ENCODE results near the gene ZNF879. TPM values are rescaled to one million over a fixed set of nuclear protein-coding genes. Genes with fewer than 3 reads are reported as not detected.

The ZNF879 gene
- total RNA-seq, 1 donor from 2014 or later: 4.4 TPM

DNA sequence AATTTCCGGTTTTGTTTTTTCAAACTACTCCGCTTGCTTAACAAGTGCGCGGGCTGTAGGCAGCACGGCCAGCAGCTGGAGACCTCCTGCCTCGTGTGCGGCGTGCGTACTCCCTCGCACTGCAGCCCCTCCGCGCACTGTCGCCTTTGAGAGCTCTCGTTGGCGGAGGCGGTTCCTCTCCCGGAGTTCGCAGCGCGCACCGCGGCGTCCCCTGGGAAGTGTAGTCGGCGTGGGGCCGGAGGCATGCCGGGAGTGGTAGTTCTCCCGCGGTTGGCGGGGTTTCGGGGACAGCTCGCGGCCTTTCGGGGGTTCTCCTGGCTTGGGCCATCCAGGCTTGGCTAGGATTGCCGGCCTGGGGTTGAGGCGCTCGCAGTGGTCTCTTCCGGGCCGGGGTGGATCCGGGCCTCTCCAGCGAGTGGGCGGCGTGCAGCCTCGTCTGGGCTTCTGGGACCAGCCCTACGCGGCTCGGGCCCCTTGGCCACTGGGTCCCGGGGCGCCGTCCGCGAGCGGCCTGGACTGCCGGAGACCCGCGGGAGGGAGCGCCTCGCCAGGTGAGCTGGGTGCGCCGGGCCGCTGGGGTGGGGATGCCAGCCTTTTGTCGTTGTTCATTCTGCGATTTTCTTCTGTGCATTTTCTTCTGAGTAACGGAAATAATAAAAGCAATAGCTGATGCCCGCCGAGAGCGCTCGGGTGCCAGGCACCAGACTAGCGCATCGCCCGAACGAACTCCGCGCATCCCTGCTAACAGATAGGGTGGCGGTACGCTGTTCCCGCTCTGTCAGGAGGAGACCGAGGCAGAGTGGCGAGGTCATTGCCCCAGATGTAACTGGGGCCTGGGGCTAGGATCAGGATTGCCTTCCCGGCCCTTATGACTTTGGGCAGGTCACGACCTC, 36.8 kb downstream of the ZNF879 start, which contains the start of gene ZNF354C:
Gene ZNF354C (plus strand): TSS at position 258 of the 893 bp plus-strand sequence. CDS start 1,696 bp downstream, outside the sequence.
- TF ChIP-seq, protein P1, sequence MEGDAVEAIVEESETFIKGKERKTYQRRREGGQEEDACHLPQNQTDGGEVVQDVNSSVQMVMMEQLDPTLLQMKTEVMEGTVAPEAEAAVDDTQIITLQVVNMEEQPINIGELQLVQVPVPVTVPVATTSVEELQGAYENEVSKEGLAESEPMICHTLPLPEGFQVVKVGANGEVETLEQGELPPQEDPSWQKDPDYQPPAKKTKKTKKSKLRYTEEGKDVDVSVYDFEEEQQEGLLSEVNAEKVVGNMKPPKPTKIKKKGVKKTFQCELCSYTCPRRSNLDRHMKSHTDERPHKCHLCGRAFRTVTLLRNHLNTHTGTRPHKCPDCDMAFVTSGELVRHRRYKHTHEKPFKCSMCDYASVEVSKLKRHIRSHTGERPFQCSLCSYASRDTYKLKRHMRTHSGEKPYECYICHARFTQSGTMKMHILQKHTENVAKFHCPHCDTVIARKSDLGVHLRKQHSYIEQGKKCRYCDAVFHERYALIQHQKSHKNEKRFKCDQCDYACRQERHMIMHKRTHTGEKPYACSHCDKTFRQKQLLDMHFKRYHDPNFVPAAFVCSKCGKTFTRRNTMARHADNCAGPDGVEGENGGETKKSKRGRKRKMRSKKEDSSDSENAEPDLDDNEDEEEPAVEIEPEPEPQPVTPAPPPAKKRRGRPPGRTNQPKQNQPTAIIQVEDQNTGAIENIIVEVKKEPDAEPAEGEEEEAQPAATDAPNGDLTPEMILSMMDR (IDR thresholded peaks at IDR 0.05; ENCODE audit: insufficient read depth, low read length, poor library complexity, severe bottlenecking): no peak
- peak within 1 kb of the TSS; percentile 65 for H3K4me3 ChIP-seq (ENCODE audit: low read depth, low read length)
- peak; percentile 42 for DNase-seq (ENCODE audit: low read depth)
- no peaks in the 10 kb centered on the region for H3K27me3 ChIP-seq (ENCODE audit: control insufficient read depth, insufficient read depth, low read length)
- no peaks in the 10 kb centered on the region for H3K36me3 ChIP-seq (ENCODE audit: control insufficient read depth, insufficient read depth, low read length)

DNA sequence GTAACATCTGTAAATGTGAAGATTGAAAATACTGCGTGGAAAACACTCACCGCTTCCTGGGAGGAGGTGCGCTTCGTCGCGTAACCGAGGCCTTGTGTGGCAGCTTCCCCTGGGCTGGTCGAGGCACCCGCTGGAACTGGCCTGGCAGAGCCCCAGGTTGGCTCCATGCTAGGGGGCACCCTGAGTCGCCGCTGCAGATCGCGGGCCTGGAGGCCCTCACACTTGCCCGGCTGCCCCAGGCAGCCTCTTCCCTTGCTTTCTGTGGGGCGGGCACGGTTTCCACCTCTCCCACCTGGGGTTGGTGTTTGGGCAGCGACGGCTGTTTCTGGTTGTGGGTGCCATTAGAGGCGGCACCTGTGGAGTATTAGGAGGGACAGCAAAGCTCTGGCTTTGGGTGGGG, 37.4 kb downstream of the ZNF879 start:
- peak overlapping the region; percentile 65 for H3K4me3 ChIP-seq (ENCODE audit: low read depth, low read length)
- DNase-seq (ENCODE audit: low read depth): no peak

DNA sequence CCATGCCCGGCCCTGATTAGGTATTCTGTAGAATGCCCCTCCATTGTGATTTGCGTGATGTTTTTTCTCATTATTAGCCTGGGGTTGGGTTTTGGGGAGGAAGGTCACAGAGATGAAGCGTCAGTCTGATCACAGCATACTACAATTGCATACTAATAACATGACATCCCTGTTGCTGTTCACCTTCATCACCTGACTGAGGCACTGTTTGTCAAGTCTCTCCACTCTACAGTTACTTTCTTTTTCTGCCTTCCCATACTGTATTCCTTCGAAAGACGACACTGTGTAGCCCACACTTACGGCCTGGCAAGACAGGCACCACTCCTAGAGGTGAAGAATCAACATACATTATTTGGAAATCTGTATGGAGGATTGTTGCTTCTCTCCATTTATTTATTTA, 42.1 kb downstream of the ZNF879 start:
- Histone ChIP-seq H3K36me3 (ENCODE audit: control insufficient read depth, insufficient read depth, low read length) (peaks cover 2% of the 10 kb centered on the region), H3K4me3 (ENCODE audit: low read depth, low read length) (no peak overlapping the region)
- no peak for DNase-seq (ENCODE audit: low read depth)

More for the DNA sequence above, 37.4 kb downstream of the ZNF879 start:
- TF ChIP-seq, protein P1 (IDR thresholded peaks at IDR 0.05; ENCODE audit: insufficient read depth, low read length, poor library complexity, severe bottlenecking): no peak
- no peaks in the 10 kb centered on the region for H3K27me3 ChIP-seq (ENCODE audit: control insufficient read depth, insufficient read depth, low read length)
- no peaks in the 10 kb centered on the region for H3K36me3 ChIP-seq (ENCODE audit: control insufficient read depth, insufficient read depth, low read length)

DNA sequence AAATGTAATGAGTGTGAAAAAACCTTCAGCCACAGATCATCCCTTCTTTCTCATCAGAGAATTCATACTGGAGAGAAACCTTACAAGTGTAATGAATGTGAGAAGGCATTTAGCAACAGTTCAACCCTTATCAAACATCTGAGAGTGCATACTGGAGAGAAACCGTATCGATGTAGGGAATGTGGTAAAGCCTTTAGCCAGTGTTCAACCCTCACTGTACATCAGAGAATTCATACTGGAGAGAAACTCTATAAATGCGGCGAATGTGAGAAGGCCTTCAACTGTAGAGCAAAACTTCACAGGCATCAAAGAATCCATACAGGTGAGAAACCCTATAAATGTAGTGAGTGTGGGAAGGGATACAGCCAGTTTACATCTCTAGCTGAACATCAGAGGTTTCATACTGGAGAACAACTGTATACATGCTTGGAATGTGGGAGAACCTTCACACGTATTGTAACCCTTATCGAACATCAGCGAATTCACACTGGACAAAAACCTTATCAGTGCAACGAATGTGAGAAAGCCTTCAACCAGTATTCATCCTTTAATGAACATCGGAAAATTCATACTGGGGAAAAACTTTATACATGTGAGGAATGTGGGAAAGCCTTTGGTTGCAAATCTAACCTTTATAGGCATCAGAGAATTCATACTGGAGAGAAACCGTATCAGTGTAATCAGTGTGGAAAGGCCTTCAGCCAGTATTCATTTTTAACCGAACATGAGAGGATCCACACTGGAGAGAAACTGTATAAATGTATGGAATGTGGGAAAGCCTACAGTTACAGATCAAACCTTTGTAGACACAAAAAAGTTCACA, 55.8 kb downstream of the ZNF879 start:
- Histone ChIP-seq H3K4me3 (ENCODE audit: low read depth, low read length) (no peak overlapping the region), H3K27me3 (ENCODE audit: control insufficient read depth, insufficient read depth, low read length) (no peaks in the 10 kb centered on the region), H3K36me3 (ENCODE audit: control insufficient read depth, insufficient read depth, low read length) (no peaks in the 10 kb centered on the region)
- DNase-seq (ENCODE audit: low read depth): no peak
- TF ChIP-seq, protein P1 (IDR thresholded peaks at IDR 0.05; ENCODE audit: insufficient read depth, low read length, poor library complexity, severe bottlenecking): no peak

More for the DNA sequence above, 42.1 kb downstream of the ZNF879 start:
- H3K27me3 ChIP-seq (ENCODE audit: control insufficient read depth, insufficient read depth, low read length): no peaks in the 10 kb centered on the region
- TF ChIP-seq, protein P1 (IDR thresholded peaks at IDR 0.05; ENCODE audit: insufficient read depth, low read length, poor library complexity, severe bottlenecking): no peak

DNA sequence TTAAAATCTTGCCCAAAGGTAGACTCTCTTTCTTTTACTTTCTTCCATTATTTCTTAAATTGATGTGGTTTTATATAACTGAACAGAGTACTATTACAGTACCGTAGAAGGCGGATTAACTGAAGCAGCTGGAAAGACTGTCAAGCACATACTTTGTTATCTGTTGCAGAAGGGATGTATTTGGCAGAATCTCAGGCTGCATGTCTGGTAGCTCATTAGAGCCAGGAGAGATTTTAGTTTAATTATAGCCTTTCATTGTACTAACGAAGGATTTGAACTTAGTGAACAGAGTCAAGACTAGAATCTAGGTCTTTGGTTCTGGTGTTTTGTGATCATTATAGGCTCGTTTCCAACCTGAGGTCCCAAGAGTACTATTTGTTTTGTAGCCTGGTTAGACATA, 57.1 kb downstream of the ZNF879 start:
- H3K27me3 ChIP-seq (ENCODE audit: control insufficient read depth, insufficient read depth, low read length): no peaks in the 10 kb centered on the region
- TF ChIP-seq, protein P1 (IDR thresholded peaks at IDR 0.05; ENCODE audit: insufficient read depth, low read length, poor library complexity, severe bottlenecking): no peak
- no peak overlapping the region for H3K4me3 ChIP-seq (ENCODE audit: low read depth, low read length)
- DNase-seq (ENCODE audit: low read depth): no peak
- no peaks in the 10 kb centered on the region for H3K36me3 ChIP-seq (ENCODE audit: control insufficient read depth, insufficient read depth, low read length)

Other genes starting within 250 kb of the ZNF879 start
- 10.3 and 11.3 TPM in 2 replicates for gene ZNF354B, start 163.9 kb upstream of the ZNF879 start, total RNA-seq
- 1.3 and 2.9 TPM in 2 replicates for gene ZFP2, start 127.9 kb upstream of the ZNF879 start, total RNA-seq
- 5.0 and 5.8 TPM in 2 replicates for gene ZNF454, start 82.6 kb upstream of the ZNF879 start, total RNA-seq
- gene GRM6, start 28.5 kb upstream of the ZNF879 start, total RNA-seq: not detected in 2 replicates
- gene ZNF354C, start 36.6 kb downstream of the ZNF879 start, total RNA-seq: 6.9 and 7.9 TPM in 2 replicates

Measured in kidney epithelial cell (primary cell).